D341Med (cell line): ENCODE data around the gene FIZ1.
"Not testable (repeated sequence)": the region's sequence is repeated elsewhere in the genome, so short reads cannot be mapped to it uniquely, and the experiment has no call there.

ENCODE experiments used
- DNase-seq: peaks from one replicate; pipeline ENCODE4 v3.0.0; 2012; ENCODE audit warnings: low spot score

Gene FIZ1

DNA sequence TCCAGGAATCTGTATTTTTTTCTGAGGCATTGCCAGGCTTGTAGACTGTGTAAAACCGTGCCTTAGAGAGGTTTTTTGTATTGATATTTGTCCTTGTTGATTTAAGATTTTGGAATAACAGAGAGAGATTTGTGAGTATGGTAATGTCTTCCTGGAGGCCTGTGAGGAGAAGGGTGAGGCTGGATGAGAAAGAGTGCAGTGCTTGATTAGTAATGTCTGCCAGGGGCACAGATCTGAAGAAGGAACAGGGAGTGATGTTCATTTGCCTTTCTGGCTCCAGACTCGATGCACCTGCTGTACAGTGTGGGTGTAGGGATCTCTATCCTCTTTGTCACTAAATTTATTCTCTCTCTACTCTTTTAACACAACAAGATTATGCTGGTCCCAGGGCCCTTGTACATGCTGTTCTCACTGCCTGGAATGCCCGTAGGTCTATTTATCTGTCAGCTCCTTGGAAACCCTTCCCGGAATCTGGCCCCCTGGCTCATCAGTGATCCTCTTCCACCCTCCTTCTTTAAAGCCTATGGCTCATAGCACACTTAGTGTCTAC is 4.2 kb downstream of the FIZ1 start:
- no peak for DNase-seq

DNA sequence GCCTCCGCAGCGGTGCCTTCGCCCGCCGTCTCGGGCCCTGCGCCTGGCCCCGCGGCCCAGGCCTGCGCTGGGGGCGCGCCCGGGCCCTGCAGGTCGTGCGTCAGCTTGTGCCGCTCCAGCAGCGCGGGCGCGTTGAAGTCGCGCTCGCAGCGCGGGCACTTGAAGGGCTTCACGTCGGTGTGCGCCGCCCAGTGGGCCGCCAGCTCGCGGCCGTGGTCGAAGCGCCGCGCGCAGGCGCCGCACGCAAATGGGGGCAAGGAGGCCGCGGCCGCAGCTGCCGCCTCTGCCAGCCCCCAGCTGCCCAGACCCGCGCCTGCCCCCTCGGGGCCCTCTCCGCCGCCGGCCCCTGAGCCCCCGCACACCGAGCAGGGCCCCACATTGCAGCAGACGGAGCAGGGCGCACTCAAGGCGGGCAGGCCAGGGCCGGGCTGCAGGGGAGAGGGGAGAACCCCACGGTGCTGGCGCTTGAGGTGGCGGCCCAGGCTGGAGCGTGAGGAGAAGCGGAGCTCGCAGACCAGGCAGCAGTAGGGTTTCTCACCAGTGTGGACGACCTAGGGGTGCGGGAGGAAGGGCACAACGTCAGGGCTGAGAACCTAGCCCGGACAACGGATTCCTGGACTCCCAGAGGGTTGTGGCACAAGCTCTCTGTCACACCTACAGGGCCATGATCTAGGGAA is 6.1 kb downstream of the FIZ1 start:
- no peak for DNase-seq

DNA sequence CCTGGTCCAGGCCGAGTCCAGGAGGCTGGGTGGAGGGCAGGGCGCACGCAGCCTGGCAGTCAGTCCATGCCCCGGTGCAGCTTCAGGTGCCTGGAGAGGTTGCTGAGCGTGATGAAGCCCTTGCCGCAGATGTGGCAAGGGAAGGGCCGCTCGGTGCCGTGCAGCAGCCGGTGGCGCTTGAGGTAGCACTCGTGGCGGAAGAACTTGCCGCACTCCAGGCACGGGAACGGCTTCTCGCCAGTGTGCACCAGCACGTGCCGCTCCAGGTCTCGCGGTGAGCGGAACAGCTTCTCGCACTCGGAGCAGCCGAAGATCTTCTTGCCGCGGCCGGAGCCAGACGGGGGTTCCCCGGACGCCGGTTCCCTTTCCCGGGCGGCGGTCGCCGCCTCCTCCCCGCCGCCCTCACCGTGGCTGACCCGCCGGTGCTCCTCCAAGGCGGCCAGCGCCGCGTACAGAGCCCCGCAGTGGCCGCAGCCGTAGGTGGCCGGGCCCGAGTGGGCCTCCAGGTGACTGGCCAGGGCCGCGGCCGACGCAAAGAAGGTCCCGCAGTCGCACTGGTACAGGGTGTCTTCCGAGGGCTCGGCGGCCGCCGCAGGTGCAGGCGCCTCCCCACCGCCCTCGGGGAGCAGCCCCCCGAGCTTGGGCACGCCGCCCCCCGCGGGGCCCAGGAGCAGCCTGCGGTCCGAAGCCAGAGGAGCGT is 6.8 kb downstream of the FIZ1 start:
- DNase-seq = no peak

DNA sequence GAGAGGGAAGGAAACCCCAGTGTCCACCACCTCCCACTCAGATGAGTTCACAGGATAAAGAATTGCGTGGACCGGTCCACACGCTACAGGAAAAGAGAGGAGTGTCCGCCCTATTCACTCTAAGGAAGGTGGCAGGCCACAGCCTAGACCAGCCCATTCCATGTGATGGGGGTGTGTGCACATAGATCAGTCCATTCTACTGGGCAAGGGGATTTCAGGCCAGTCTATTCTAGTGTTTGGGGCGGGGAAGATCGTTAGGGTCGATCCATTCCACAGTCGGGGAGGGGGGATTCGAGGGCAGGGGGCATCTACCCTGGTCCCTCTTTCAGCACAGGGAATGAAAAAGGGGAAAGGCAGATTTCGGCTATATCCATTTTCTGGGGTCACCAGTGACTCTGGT is 7.8 kb downstream of the FIZ1 start:
- no peak for DNase-seq

DNA sequence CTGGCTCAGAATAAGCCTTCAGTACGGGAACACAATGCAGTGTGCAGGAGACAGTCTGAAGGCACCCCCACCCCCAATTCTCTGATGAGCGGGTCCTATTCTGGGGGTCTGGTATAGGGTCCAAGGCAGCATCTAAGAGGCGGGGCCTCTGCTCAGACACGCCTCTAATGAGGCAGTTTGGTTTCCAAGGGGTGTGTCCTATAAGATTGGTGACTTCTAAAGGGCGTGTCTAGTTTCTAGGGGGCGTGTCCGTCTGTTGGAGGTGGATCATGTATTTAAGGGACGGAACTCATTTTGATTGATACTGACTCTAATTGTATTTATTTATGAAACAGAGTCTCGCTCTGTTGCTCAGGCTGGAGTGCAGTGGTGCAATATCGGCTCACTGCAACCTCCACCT is 8.7 kb downstream of the FIZ1 start:
- no peak for DNase-seq

DNA sequence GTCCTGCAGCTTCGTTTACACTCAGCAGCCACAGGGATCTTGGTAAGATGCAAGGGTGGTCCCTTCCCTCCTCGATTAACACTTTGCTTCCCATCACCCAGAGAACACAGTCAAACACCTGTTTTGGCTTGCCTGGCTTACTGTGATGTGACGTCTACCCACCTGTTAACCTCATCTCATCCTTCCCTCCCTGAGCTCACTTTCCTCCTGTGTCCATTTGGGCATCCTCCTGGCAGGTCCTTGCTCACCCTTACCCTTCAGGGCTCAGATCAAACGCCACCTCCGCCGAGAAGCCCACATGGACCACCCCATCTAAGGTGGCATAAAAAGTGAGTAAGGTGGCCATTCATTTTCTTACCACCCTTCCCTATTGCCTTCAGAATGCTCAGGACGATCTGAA is 9.2 kb downstream of the FIZ1 start:
- no peak for DNase-seq

DNA sequence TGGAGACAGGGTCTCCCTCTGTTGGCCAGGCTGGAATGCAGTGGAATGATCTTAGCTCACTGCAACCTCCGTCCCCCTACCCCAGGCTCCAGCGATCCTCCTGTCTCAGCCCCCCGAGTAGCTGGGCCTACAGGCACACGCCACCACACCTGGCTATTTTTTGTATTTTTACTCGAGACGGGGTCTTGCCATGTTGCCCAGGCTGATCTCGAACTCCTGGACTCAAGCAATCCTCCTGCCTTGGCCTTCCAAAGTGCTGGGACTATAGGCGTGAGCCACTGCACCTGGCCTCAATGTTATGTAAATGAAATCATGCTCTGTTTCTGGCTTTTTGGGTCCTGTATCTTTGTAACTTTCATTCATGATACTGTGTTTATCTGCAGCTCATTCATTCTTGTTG is 10.6 kb downstream of the FIZ1 start:
- no peak for DNase-seq

DNA sequence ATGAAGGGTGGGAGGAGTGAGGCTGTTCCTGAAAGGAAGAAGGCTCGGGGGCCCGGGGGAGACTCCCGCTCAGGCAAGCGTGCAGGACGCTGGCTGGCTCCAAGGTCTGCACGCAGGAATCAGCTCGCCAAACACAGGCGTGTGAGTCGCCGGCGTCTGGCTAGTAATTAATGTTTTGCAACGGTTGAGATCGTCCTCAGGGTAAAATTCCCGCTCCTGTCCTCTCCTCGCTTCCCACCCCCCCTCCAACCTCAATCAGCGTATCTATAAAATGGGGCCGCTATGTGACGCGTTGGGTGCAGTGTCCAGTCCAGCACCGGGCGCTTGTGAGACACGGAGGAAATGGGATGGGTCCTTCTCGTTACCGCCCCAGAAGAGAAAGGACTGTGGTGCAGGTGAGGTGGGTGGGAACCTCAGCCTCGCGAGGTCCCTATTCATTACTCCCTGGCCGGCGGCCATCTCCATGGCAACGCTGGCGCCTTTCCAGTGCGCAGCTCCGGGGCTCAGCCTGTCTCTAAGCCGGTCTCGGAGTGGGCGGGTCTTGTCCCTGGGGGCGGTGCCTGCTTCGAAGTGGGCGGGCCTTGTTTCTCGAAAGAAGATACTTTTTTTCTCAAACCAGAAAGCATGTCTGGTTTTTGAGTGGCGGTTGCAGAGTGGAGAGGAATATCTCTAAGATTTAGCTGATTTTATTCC is 12.2 kb downstream of the FIZ1 start:
- peak; percentile 96 for DNase-seq

DNA sequence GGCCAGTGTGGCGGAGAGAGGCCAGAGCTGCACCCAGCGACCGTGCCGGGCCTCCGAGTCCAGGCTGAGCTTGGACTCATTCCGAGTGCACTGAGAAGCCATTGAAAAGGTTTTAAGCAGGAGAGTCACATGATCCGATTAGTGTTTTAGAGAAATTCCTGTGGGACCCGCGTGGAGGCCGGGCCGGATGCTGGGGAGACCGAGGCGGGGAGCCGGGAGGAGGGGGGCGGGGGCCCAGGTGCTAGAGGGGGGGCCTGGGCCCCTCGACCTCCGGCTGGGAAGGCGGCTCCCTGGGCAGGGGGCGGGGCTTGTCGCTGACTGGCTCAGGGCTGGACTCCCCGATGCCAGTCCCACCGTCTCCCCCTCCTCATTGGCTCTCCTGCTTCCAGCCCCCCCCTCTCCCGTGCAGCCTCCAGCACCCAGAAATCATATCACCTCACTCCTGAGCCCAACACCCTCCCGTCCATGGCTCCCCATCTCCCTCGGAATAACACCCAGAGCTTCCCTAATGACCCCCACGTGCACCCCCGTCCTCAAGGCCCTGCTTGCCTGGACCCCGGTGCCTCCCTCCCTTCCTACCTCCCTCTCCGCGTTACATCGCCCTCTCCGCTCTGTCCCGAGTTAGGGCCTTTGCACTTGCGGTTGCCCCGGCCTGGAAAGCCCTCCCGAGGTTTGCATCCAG is 13.5 kb downstream of the FIZ1 start:
- DNase-seq = peak; percentile 98

DNA sequence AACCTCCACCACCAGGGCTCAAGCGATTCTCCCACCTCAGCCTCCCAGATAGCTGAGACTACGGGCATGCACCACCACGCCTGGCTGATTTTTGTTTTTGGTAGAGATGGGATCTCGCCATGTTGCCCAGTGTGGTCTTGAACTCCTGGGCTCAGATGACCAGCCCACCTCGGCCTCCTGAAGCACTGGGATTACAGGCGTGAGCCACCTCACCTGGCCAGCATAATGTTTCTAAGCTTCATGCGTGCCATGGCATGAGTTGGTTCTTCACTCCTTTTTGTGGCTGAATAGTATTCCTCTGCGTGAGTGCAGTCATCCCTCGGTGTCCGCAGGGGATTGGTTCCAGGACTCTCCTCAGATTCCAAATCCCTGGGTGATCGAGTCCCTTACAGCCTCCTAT is 14.4 kb downstream of the FIZ1 start:
- DNase-seq = no peak

DNA sequence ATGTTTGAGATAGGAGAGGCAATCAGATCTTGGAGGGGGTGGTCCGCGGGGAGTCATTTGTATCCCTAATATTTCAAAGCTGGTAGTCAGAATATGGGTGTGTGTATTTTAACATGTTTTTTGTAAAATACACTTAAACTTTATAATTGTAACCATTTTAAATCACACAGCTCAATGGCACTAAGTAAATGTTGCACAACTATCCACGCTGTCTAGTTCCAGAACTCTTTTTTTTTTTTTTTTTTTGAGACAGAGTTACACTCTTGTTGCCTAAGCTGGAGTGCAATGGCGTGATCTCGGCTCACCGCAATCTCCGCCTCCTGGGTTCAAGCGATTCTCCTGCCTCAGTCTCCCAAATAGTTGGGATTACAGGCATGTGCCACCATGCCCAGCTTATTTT is 15.4 kb downstream of the FIZ1 start:
- DNase-seq = not testable (repeated sequence)

DNA sequence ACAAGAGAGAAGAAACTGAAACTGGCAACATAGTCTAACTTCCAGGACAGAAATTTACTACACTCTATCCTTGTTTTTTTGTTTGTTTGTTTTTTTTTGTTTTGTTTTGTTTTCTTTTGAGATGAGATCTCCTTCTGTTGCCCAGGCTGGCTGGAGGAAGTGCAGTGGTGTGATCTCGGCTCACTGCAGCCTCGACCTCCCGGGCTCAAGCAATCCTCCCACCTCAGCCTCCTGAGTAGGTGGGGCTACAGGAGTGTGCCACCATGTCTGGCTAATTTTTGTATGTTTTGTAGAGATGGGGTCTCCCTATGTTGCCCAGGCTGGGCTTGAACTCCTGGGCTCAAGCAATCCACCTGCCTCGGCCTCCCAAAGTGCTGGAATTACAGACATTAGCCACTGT is 17.0 kb downstream of the FIZ1 start:
- not testable (repeated sequence) for DNase-seq

DNA sequence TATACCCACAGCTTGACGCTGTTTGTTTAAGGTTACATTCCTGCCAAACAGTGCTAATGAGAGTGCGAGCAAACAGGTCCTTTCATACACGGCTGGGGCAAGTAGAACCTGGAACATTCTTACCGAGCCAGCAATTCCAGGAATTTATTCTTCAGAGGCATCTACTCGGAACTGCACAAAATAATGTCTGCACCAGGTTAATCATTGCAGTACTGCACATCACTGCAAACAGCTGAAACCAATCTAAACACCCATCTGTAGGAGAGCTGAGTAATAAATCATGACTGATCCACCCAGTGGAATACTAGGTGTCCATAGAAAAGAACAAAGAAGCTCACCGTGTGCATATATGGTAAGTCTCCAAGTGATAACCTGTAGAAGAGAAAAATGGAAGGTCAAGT is 17.5 kb downstream of the FIZ1 start:
- no peak for DNase-seq

DNA sequence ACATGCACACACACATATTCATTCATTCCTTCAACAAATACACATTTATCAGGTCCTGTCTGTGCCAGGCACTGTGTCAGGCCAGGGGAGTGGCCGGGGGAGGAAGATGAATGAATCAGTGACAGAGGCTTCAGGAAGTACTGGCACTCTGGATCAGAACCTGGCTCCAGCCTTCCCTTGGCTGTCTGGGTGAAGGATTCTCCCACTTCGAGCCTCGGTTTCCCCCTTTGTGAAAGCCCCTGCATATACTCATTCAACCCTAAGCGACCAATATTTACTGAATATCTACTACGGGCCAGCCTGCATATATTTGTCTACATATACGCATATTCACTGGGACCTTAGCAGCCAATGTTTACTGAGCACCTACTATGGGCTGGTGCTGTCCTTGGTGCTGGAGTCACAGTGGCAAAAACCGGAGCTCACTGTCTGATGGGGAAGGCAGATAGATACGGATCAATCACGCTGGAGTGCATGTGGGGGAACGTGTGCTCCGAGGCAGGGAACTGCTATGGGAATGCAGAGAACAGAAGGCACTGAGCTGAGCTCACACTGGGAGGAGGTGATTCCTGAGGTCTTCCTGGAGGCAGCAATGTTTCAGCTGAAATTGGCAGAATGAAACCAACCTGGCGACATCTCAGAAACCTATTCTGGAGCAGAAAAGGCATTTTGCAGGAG is 18.0 kb downstream of the FIZ1 start:
- no peak for DNase-seq

DNA sequence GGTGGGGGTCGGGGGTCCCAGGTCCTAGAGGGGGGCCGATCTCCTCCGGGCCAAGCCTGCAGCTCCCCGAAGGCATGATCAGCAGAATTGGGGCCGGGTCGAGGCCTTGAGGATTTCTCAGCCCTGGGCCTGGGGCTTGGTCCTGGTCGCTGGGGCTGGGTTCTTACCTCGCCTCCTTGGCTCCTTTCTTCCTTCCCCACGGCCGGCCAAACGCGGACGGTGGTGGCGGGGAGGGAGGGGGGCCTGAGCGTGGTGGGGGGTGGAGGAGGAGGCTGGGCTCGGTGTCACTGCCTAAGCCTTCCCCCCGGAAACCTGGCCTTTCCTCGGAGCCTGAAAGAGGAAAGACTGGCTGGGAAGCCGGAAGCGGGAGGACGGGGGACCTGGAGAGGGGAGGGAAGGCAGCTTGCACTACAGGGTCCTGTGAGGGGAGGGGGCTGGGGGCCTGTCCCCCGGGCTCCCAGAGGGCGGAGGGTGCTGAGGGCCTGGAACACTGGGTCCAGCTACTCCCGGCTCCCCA is 18.6 kb downstream of the FIZ1 start, which contains the start of gene ZNF579:
Gene ZNF579, minus strand, starts transcription at position 221 of the 517 bp plus-strand sequence. CDS start 1,209 bp downstream, outside the sequence.
- peak; percentile 90 for DNase-seq

DNA sequence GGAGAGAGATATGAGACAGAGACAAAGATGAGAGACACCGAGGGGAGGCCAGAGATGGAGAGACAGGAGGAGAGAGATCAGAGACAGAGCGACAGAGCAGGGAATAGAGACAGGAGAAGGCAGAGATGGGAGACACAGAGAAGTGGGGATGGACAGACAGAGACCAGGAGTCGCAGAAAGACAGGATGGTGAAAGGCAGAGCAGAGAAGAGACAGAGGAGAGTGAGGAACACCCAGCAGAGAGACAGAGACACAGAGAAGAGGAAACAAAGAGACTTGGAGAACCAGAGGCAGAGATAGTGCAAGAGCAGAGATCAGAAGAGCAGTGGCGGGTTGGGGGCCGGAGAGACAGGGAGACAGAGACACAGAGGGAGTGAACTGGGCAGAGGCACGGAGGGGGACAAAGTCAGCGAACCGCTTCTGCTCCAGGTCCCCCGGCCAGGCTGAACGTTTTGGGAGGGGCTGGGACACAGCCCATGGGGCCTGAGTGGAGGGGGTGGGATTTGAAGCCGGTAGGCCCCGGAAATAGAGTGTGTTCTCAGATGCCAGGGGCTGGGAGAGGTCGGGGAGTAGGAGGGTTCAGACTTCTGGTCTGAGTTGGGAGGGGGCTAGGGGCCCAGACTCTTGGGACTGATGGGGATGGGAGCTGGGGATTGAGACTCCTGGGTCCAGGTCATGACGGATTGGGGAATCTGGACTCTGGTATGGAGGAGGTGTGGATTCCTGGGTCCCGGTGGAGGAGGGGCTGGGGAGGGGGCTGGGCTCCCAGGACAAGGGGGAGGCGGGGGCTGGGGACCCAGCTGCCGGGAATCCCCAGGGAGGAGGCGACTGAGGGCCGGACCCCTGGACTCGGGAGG is 19.3 kb downstream of the FIZ1 start:
- peak; percentile 54 for DNase-seq

DNA sequence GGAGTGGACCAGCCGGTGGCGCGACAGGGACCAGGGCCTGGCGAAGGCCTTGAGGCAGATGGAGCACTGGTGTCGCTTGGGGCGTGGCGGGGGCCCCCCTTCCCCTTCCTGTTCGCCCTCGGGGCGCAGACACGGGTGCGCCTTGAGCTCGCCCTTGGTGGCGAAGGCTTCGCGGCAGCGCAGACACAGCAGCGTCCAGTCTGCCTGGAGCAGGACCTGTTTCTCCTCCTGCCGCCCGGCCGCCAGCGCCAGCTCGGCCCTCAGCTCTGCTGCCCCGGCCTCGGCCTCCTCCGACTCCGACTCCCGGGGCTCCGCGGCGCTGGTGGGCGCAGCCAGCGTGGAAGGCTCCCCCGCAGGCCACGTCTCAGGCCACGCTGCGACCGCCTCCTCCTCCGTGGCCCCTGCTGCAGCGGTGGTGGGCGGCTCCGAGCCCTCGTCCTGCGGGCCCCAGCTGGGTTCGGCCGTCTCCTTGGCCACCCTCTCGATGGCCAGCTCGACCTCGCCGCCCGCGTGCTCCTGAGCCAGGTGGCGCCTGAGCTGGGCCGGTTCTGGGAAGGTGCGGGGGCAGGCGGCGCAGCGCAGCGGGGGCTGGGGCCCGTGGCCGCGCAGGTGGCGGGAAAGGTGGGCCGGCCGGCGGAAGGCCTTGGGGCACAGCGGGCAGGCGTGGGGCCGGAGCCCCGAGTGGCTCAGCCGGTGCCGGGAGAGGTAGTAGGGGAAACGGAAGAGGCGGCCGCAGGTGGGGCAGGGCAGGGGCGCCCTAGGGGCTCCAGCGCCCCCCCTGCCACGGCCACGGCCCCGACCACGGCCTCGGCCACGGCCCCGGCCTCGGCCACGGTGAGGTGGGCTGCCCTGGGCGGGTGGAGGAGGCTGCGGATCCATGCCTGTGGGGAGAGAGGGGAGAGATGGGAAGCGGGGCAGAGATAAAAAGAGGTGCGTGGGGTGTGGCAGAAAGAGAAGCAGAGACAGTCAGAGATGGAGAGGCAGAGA is 20.3 kb downstream of the FIZ1 start:
- DNase-seq = peak; percentile 40

DNA sequence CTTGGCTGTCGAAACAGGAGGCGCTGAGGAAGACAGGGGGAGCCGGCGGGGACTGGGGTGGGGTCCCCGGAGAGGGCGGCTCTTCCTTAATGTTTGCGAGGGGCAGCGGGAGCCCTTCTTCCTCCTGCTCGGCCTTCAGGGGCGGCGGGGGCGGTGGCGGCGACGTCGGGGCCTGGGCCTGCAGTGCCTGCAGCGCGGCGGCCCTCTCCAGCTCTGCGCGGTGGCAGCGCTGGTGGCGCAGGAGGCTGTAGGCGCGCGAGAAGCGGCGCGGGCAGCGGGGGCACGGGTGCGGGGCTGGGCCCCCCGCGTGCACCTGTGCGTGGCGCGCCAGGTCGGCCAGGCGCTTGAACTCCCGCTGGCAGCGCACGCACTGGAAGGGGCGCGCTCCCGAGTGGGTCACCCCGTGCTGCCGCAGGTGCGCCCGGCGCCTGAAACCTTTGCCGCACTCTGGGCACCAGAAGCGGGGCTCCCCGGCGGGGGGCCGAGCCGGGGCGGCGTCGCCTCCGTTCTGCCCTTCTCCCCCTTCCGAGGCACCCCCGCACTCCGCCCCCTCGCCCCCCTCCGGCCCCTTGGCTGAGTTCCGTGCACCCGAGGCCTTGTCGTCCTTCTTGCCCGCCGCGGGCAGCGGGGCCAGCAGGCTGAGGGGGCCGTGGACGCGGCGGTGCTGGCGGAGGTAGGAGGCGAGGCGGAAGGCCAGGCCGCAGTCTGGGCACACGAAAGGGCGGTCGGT is 21.1 kb downstream of the FIZ1 start:
- DNase-seq = peak; percentile 22

DNA sequence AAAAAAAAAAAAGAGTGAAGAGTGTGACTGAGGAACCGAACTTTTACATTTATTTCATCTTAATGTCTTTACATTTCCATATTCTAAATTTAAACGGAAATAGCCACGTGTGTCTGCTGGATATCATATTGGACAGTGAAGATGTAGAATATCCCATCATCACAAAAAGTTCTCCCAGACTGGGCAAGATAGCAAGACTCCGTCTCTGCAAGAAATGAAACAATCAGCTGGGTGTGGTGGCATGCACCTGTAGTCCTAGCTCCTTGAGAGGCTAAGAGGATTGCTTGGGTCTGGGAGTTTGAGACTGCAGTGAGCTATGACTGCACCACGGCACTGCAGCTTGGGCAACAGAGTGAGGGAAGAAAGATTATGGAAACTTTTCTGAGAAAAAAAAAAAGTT is 22.6 kb downstream of the FIZ1 start:
- no peak for DNase-seq
